Measurements from ENCODE around the gene PSMD8.

PSMD8 gene

GRCh38 chr19:38375748-38376147 is 1.4 kb downstream of the PSMD8 start:
- Histone ChIP-seq H3K27me3 (replicated peaks; ENCODE audit: control insufficient read depth, insufficient read depth, low read length) (no peaks in the 10 kb centered on the region), H3K4me3 (replicated peaks; ENCODE audit: low read depth, low read length) (peak overlapping the region; percentile 96), H3K36me3 (ENCODE audit: control insufficient read depth, insufficient read depth, low read length) (peaks cover 17% of the 10 kb centered on the region)
- no peak for TF ChIP-seq CTCF (IDR thresholded peaks at IDR 0.05; ENCODE audit: insufficient read depth, low read length, poor library complexity, severe bottlenecking)
- DNase-seq (ENCODE audit: extremely low read depth, insufficient read length): no peak

- H3K27me3 ChIP-seq (replicated peaks; ENCODE audit: control insufficient read depth, insufficient read depth, low read length): no peaks in the 10 kb centered on the region
- no peak for DNase-seq (ENCODE audit: extremely low read depth, insufficient read length)
- H3K4me3 ChIP-seq (replicated peaks; ENCODE audit: low read depth, low read length): no peak overlapping the region
- no peak for TF ChIP-seq CTCF (IDR thresholded peaks at IDR 0.05; ENCODE audit: insufficient read depth, low read length, poor library complexity, severe bottlenecking)
- peaks cover 25% of the 10 kb centered on the region for H3K36me3 ChIP-seq (ENCODE audit: control insufficient read depth, insufficient read depth, low read length)
Observed at GRCh38 chr19:38376576-38376975, 2.2 kb downstream of the PSMD8 start.

GRCh38 chr19:38377052-38377451 is 2.7 kb downstream of the PSMD8 start:
- TF ChIP-seq CTCF (IDR thresholded peaks at IDR 0.05; ENCODE audit: insufficient read depth, low read length, poor library complexity, severe bottlenecking): no peak
- Histone ChIP-seq H3K27me3 (replicated peaks; ENCODE audit: control insufficient read depth, insufficient read depth, low read length) (no peaks in the 10 kb centered on the region), H3K36me3 (ENCODE audit: control insufficient read depth, insufficient read depth, low read length) (peaks cover 30% of the 10 kb centered on the region), H3K4me3 (replicated peaks; ENCODE audit: low read depth, low read length) (no peak overlapping the region)
- no peak for DNase-seq (ENCODE audit: extremely low read depth, insufficient read length)

GRCh38 chr19:38378866-38379265 is 4.5 kb downstream of the PSMD8 start:
- TF ChIP-seq CTCF (IDR thresholded peaks at IDR 0.05; ENCODE audit: insufficient read depth, low read length, poor library complexity, severe bottlenecking): no peak
- DNase-seq (ENCODE audit: extremely low read depth, insufficient read length): no peak
- peaks cover 40% of the 10 kb centered on the region for H3K36me3 ChIP-seq (ENCODE audit: control insufficient read depth, insufficient read depth, low read length)
- no peak overlapping the region for H3K4me3 ChIP-seq (replicated peaks; ENCODE audit: low read depth, low read length)
- H3K27me3 ChIP-seq (replicated peaks; ENCODE audit: control insufficient read depth, insufficient read depth, low read length): no peaks in the 10 kb centered on the region

GRCh38 chr19:38381138-38381537 is 6.8 kb downstream of the PSMD8 start:
- DNase-seq (ENCODE audit: extremely low read depth, insufficient read length): no peak
- Histone ChIP-seq H3K4me3 (replicated peaks; ENCODE audit: low read depth, low read length) (no peak overlapping the region), H3K27me3 (replicated peaks; ENCODE audit: control insufficient read depth, insufficient read depth, low read length) (no peaks in the 10 kb centered on the region), H3K36me3 (ENCODE audit: control insufficient read depth, insufficient read depth, low read length) (peaks cover 50% of the 10 kb centered on the region)
- no peak for TF ChIP-seq CTCF (IDR thresholded peaks at IDR 0.05; ENCODE audit: insufficient read depth, low read length, poor library complexity, severe bottlenecking)

GRCh38 chr19:38383184-38383583 is 8.8 kb downstream of the PSMD8 start:
- no peak for TF ChIP-seq CTCF (IDR thresholded peaks at IDR 0.05; ENCODE audit: insufficient read depth, low read length, poor library complexity, severe bottlenecking)
- H3K36me3 ChIP-seq (ENCODE audit: control insufficient read depth, insufficient read depth, low read length): peaks cover 45% of the 10 kb centered on the region
- no peak overlapping the region for H3K4me3 ChIP-seq (replicated peaks; ENCODE audit: low read depth, low read length)
- H3K27me3 ChIP-seq (replicated peaks; ENCODE audit: control insufficient read depth, insufficient read depth, low read length): no peaks in the 10 kb centered on the region
- no peak for DNase-seq (ENCODE audit: extremely low read depth, insufficient read length)

All from GM06990 (cell line).